SK-N-SH (cell line): ENCODE measurements around the gene AP3S2. TPM values are rescaled to one million over a fixed set of nuclear protein-coding genes. Genes with fewer than 3 reads are reported as not detected.

ENCODE experiments used
- CTCF ChIA-PET: fragments of 300-600, 350-600 bp; formaldehyde crosslinking; extraction: SDS; loops from one replicate; lab custom pipeline; 2021; lab: Yijun Ruan, JAX
- POLR2A ChIA-PET: fragments of 350-600 bp; sonication (Branson Sonifier 250); formaldehyde crosslinking; extraction: SDS; loops from one replicate; lab custom pipeline; 2020; ENCODE audit warnings: antibody characterized with exemption, inconsistent platforms; lab: Yijun Ruan, JAX
- DNase-seq: peaks from one replicate; pipeline ENCODE4 v3.0.0; 2012
- H2AFZ ChIP-seq: fragments of 200-600 bp; sonication (generic); 2 replicates; pipeline ENCODE4 v1.8.1; 2016; ENCODE audit warnings: antibody characterized with exemption, mild to moderate bottlenecking, low read depth
- H3F3A ChIP-seq: fragments of 200-600 bp; sonication (generic); replicated peaks from 2 replicates; pipeline ENCODE3; 2016; ENCODE audit warnings: antibody characterized with exemption, mild to moderate bottlenecking; ENCODE audit not compliant: insufficient read depth
- H3K27ac ChIP-seq, 2 experiments: fragments of 200-500 bp in 1 of 2; fragments of 200-600 bp in 1 of 2; sonication (Bioruptor generic) in 1 of 2; sonication (generic), shearing (Covaris generic) in 1 of 2; 2 replicates each; pipeline versions ENCODE4 v1.5.1 to v1.6.1; 2014 to 2016; ENCODE audit warnings: low read depth in 2 of 2, inconsistent platforms in 1 of 2, low read length in 1 of 2, mild to moderate bottlenecking in 1 of 2, mixed read lengths in 1 of 2
- H3K27me3 ChIP-seq: fragments of 200-600 bp; sonication (generic), shearing (Covaris generic); 2 replicates; pipeline ENCODE4 v1.6.1; 2016; ENCODE audit warnings: mixed run types; ENCODE audit not compliant: insufficient read depth
- H3K36me3 ChIP-seq, 2 experiments: fragments of 200-500 bp in 1 of 2; fragments of 200-600 bp in 1 of 2; sonication (Bioruptor generic) in 1 of 2; sonication (generic) in 1 of 2; replicated peaks in 1 of 2; 2 replicates each; pipeline versions ENCODE3 to v1.5.1; 2014 to 2016; ENCODE audit warnings: low read length in 1 of 2, mild to moderate bottlenecking in 1 of 2; ENCODE audit not compliant: insufficient read depth in 2 of 2, control insufficient read depth in 1 of 2
- H3K4me1 ChIP-seq, 2 experiments: fragments of 200-500 bp in 1 of 2; fragments of 200-600 bp in 1 of 2; sonication (Bioruptor generic) in 1 of 2; sonication (generic), shearing (Covaris generic) in 1 of 2; 2 replicates each; pipeline versions ENCODE4 v1.5.1 to v1.6.1; 2014 to 2016; ENCODE audit warnings: low read depth in 1 of 2, low read length in 1 of 2, mixed run types in 1 of 2; ENCODE audit not compliant: insufficient read depth in 2 of 2, control insufficient read depth in 1 of 2
- H3K4me2 ChIP-seq: fragments of 200-600 bp; sonication (generic), shearing (Covaris generic); 2 replicates; pipeline ENCODE4 v1.6.1; 2017; ENCODE audit warnings: mixed run types
- H3K4me3 ChIP-seq, 2 experiments: fragments of 200-500 bp in 1 of 2; fragments of 200-600 bp in 1 of 2; sonication (Bioruptor generic) in 1 of 2; sonication (generic), shearing (Covaris generic) in 1 of 2; 2 replicates each; pipeline versions ENCODE4 v1.5.1 to v1.8.1; 2014 to 2016; ENCODE audit warnings: low read depth in 2 of 2, inconsistent platforms in 1 of 2, low read length in 1 of 2, mild to moderate bottlenecking in 1 of 2, mixed read lengths in 1 of 2, moderate library complexity in 1 of 2
- H3K79me2 ChIP-seq: fragments of 200-600 bp; sonication (generic); 2 replicates; pipeline ENCODE4 v1.8.1; 2017; ENCODE audit warnings: mild to moderate bottlenecking; ENCODE audit not compliant: insufficient read depth
- H3K9ac ChIP-seq: fragments of 200-600 bp; sonication (generic); 2 replicates; pipeline ENCODE4 v1.6.1; 2017; ENCODE audit warnings: mixed run types
- H3K9me2 ChIP-seq: fragments of 200-600 bp; sonication (generic); 2 replicates; pipeline ENCODE4 v1.6.1; 2017; ENCODE audit warnings: mixed run types
- H3K9me3 ChIP-seq: fragments of 200-600 bp; sonication (generic); 2 replicates; pipeline ENCODE4 v1.6.1; 2017; ENCODE audit warnings: mixed run types, mild to moderate bottlenecking, moderate library complexity
- H4K20me1 ChIP-seq: fragments of 200-600 bp; sonication (generic); 2 replicates; pipeline ENCODE4 v1.6.1; 2017; ENCODE audit warnings: mild to moderate bottlenecking, mixed run types; ENCODE audit not compliant: insufficient read depth
- CTCF ChIP-seq: fragments of 200-600 bp; sonication (generic); IDR thresholded peaks from 2 replicates; pipeline ENCODE4 v1.6.1; 2017; ENCODE audit warnings: antibody characterized with exemption, mild to moderate bottlenecking, moderate library complexity
- FOSL2 ChIP-seq: IDR thresholded peaks from 2 replicates; pipeline ENCODE4 v1.4.0; 2012; ENCODE audit warnings: low read depth, mild to moderate bottlenecking, moderate library complexity, borderline replicate concordance
- JUND ChIP-seq: IDR thresholded peaks from 2 replicates; pipeline ENCODE4 v1.4.0; 2012
- NFIC ChIP-seq: IDR thresholded peaks from 2 replicates; pipeline ENCODE4 v1.4.0; 2012; ENCODE audit warnings: borderline replicate concordance
- RAD21 ChIP-seq: IDR thresholded peaks from 2 replicates; pipeline ENCODE4 v1.6.1; 2012; ENCODE audit warnings: mild to moderate bottlenecking, low read length
- TCF12 ChIP-seq: IDR thresholded peaks from 2 replicates; pipeline ENCODE4 v1.4.0; 2012
- TEAD4 ChIP-seq: IDR thresholded peaks from 2 replicates; pipeline ENCODE4 v1.4.0; 2012; ENCODE audit warnings: mild to moderate bottlenecking, borderline replicate concordance; ENCODE audit not compliant: insufficient read depth
- USF2 ChIP-seq: fragments of 150-350 bp; IDR thresholded peaks from 2 replicates; pipeline ENCODE4 v1.6.1; 2017; ENCODE audit warnings: antibody characterized with exemption, low read length, low read depth, borderline replicate concordance
- ZBTB33 ChIP-seq: IDR thresholded peaks from 2 replicates; pipeline ENCODE4 v1.4.0; 2012; ENCODE audit warnings: low read depth, borderline replicate concordance
- WGBS: methylation state at CpG from one replicate; pipeline ENCODE4 v1.1.6; 2017; ENCODE audit warnings: low lambda C conversion rate; 5-methylcytosine and 5-hydroxymethylcytosine counted together
- polyA plus RNA-seq, 3 experiments: library from polyadenylated mRNA; depleted of rRNA; stranded (reverse); fragments of >200 nt; gene quantifications; 2 replicates each; pipeline ENCODE4 v1.2.3, GENCODE V29; 2012

AP3S2 gene
- polyA plus RNA-seq, 1 of the 3 experiments (the other 2 are of a cell fraction), result 11.9 TPM

- H3K4me3 ChIP-seq, result no peak overlapping the region
- WGBS, result 41% methylated on average over 5 of the region's 5 CpGs
- POLR2A ChIA-PET, result interaction anchor here (0.6 kb wide), 1 partner anchor 80 kb away, joined by 3 read pairs; no protein-coding TSS in a partner anchor
- H3K4me2 ChIP-seq, result peak overlapping the region; percentile 23; the same call in 1 of the 2 replicates
- no peak for DNase-seq
- H3K9ac ChIP-seq, result no peak overlapping the region
- no peaks in the 10 kb centered on the region for H3K4me1 ChIP-seq
- H2AFZ ChIP-seq, result no peak overlapping the region
- H3K9me3 ChIP-seq, result no peaks in the 10 kb centered on the region
- CTCF ChIA-PET, result interaction anchor here (1.1 to 1.3 kb wide), 2 partner anchors 55 to 80 kb away, joined by 3 to 5 read pairs; no protein-coding TSS in a partner anchor
- no peak overlapping the region for H3K27ac ChIP-seq
- TF ChIP-seq NFIC, result peak; percentile 39; the same call in 1 of the 2 replicates
- no peak for TF ChIP-seq JUND
- no peaks in the 10 kb centered on the region for H3K27me3 ChIP-seq
- H4K20me1 ChIP-seq, result no peaks in the 10 kb centered on the region
- H3K9me2 ChIP-seq, result no peaks in the 10 kb centered on the region
- no peaks in the 10 kb centered on the region for H3K79me2 ChIP-seq
- no peaks in the 10 kb centered on the region for H3F3A ChIP-seq
- H3K36me3 ChIP-seq, result no peaks in the 10 kb centered on the region
These were observed 99.1 kb downstream of the AP3S2 start for GRCh38 chr15:89794627-89795241.

GRCh38 chr15:89792106-89792805 lies 101.5 kb downstream of the AP3S2 start:
- Histone ChIP-seq H3K79me2 (no peaks in the 10 kb centered on the region), H3K9me2 (no peaks in the 10 kb centered on the region), H3K27me3 (no peaks in the 10 kb centered on the region), H2AFZ (no peak overlapping the region), H3K9ac (no peak overlapping the region), H3K4me3 (no peak overlapping the region), H3K4me2 (no peak overlapping the region), H4K20me1 (no peaks in the 10 kb centered on the region), H3K4me1 (no peaks in the 10 kb centered on the region), H3F3A (peaks cover 7% of the 10 kb centered on the region), H3K27ac (no peak overlapping the region), H3K36me3 (peaks cover 0 to 11% of the 10 kb centered on the region in 2 experiments), H3K9me3 (peaks cover 11% of the 10 kb centered on the region; the same call in 1 of the 2 replicates)
- ChIA-PET CTCF (no interaction called here), POLR2A (no interaction called here)
- 95% methylated on average over 19 of the region's 22 CpGs for WGBS
- no peak for TF ChIP-seq RAD21
- no peak for DNase-seq

- Histone ChIP-seq H3K27me3 (no peaks in the 10 kb centered on the region), H3K9ac (no peak overlapping the region), H4K20me1 (no peaks in the 10 kb centered on the region), H3K27ac (no peak overlapping the region), H3K9me2 (no peaks in the 10 kb centered on the region), H3K79me2 (no peaks in the 10 kb centered on the region), H2AFZ (no peak overlapping the region), H3K4me2 (no peak overlapping the region), H3F3A (peaks cover 7% of the 10 kb centered on the region), H3K4me1 (no peaks in the 10 kb centered on the region), H3K9me3 (peaks cover 12% of the 10 kb centered on the region; the same call in 1 of the 2 replicates), H3K36me3 (peaks cover 0 to 14% of the 10 kb centered on the region in 2 experiments), H3K4me3 (no peak overlapping the region)
- WGBS, result 97% methylated on average over 15 of the region's 16 CpGs
- no peak for DNase-seq
- ChIA-PET CTCF (interaction anchor here (1.3 kb wide), 1 partner anchor 18 kb away, joined by 4 read pairs; no protein-coding TSS in a partner anchor), POLR2A (no interaction called here)
- TF ChIP-seq RAD21, result no peak
- TF ChIP-seq FOSL2, result no peak
- TF ChIP-seq ZBTB33, result no peak
- TF ChIP-seq TEAD4, result no peak
- TF ChIP-seq TCF12, result no peak
- no peak for TF ChIP-seq USF2
- no peak for TF ChIP-seq CTCF
These were observed 103.1 kb downstream of the AP3S2 start for GRCh38 chr15:89790661-89791060.
